ENCODE measurements around the gene AIRE. TPM values are rescaled to one million over a fixed set of nuclear protein-coding genes. Genes with fewer than 3 reads are reported as not detected.

Gene AIRE
- total RNA-seq, 1 experiment from 2014 or later: 0.09 TPM

DNA sequence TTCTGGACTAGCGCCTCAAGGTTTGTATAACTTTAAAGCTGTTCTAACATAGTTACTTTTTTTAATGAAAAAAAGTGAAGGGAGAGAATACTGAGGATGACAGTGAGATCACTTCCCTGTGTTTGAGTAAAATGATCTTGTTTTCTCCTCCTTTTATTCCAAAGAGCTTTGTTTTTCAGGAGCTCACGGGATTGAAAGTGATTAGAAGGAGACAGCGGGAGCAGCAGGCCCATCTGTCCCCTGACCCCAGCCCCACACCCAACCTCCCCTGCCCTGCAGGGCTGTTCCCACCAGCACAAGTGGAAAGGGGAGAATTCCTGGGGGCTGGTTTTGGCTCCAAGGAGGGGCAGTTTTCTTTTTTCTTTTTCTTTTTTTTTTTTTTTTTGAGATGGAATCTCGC is 21.9 kb upstream of the AIRE start:
- Mint-ChIP-seq H3K27me3 (ENCODE audit: low read depth) (no peaks in the 10 kb centered on the region), H3K9me3 (no peaks in the 10 kb centered on the region), H3K27ac (no peak overlapping the region), H3K4me3 (no peak overlapping the region), H3K36me3 (no peaks in the 10 kb centered on the region), H3K4me1 (peaks cover 4% of the 10 kb centered on the region)
- no peak for TF ChIP-seq ZNF121 (CRISPR knock-in tag; IDR thresholded peaks at IDR 0.05)
- TF ChIP-seq ZBTB21 (CRISPR knock-in tag; IDR thresholded peaks at IDR 0.05; ENCODE audit: borderline replicate concordance): no peak
- TF ChIP-seq, protein P1, sequence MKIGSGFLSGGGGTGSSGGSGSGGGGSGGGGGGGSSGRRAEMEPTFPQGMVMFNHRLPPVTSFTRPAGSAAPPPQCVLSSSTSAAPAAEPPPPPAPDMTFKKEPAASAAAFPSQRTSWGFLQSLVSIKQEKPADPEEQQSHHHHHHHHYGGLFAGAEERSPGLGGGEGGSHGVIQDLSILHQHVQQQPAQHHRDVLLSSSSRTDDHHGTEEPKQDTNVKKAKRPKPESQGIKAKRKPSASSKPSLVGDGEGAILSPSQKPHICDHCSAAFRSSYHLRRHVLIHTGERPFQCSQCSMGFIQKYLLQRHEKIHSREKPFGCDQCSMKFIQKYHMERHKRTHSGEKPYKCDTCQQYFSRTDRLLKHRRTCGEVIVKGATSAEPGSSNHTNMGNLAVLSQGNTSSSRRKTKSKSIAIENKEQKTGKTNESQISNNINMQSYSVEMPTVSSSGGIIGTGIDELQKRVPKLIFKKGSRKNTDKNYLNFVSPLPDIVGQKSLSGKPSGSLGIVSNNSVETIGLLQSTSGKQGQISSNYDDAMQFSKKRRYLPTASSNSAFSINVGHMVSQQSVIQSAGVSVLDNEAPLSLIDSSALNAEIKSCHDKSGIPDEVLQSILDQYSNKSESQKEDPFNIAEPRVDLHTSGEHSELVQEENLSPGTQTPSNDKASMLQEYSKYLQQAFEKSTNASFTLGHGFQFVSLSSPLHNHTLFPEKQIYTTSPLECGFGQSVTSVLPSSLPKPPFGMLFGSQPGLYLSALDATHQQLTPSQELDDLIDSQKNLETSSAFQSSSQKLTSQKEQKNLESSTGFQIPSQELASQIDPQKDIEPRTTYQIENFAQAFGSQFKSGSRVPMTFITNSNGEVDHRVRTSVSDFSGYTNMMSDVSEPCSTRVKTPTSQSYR (CRISPR knock-in tag; IDR thresholded peaks at IDR 0.05): no peak
- TF ChIP-seq KAT7 (CRISPR knock-in tag; IDR thresholded peaks at IDR 0.05; ENCODE audit: borderline replicate concordance): no peak
- no peak for TF ChIP-seq FOXK1 (CRISPR knock-in tag; IDR thresholded peaks at IDR 0.05)
- TF ChIP-seq NR3C1 (CRISPR knock-in tag; conservative IDR thresholded peaks at IDR 0.05; ENCODE audit: low read depth): no peak
- no peak for TF ChIP-seq HMGA2 (CRISPR knock-in tag; IDR thresholded peaks at IDR 0.05)
- TF ChIP-seq TCF7 (CRISPR knock-in tag; IDR thresholded peaks at IDR 0.05; ENCODE audit: low read depth): no peak
- TF ChIP-seq, protein P2, sequence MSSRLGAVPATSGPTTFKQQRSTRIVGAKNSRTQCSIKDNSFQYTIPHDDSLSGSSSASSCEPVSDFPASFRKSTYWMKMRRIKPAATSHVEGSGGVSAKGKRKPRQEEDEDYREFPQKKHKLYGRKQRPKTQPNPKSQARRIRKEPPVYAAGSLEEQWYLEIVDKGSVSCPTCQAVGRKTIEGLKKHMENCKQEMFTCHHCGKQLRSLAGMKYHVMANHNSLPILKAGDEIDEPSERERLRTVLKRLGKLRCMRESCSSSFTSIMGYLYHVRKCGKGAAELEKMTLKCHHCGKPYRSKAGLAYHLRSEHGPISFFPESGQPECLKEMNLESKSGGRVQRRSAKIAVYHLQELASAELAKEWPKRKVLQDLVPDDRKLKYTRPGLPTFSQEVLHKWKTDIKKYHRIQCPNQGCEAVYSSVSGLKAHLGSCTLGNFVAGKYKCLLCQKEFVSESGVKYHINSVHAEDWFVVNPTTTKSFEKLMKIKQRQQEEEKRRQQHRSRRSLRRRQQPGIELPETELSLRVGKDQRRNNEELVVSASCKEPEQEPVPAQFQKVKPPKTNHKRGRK (CRISPR knock-in tag; IDR thresholded peaks at IDR 0.05; ENCODE audit: borderline replicate concordance): no peak
- TF ChIP-seq, protein P3, sequence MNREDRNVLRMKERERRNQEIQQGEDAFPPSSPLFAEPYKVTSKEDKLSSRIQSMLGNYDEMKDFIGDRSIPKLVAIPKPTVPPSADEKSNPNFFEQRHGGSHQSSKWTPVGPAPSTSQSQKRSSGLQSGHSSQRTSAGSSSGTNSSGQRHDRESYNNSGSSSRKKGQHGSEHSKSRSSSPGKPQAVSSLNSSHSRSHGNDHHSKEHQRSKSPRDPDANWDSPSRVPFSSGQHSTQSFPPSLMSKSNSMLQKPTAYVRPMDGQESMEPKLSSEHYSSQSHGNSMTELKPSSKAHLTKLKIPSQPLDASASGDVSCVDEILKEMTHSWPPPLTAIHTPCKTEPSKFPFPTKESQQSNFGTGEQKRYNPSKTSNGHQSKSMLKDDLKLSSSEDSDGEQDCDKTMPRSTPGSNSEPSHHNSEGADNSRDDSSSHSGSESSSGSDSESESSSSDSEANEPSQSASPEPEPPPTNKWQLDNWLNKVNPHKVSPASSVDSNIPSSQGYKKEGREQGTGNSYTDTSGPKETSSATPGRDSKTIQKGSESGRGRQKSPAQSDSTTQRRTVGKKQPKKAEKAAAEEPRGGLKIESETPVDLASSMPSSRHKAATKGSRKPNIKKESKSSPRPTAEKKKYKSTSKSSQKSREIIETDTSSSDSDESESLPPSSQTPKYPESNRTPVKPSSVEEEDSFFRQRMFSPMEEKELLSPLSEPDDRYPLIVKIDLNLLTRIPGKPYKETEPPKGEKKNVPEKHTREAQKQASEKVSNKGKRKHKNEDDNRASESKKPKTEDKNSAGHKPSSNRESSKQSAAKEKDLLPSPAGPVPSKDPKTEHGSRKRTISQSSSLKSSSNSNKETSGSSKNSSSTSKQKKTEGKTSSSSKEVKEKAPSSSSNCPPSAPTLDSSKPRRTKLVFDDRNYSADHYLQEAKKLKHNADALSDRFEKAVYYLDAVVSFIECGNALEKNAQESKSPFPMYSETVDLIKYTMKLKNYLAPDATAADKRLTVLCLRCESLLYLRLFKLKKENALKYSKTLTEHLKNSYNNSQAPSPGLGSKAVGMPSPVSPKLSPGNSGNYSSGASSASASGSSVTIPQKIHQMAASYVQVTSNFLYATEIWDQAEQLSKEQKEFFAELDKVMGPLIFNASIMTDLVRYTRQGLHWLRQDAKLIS (CRISPR knock-in tag; IDR thresholded peaks at IDR 0.05; ENCODE audit: borderline replicate concordance): no peak
- no peak for TF ChIP-seq NR2C2 (CRISPR knock-in tag; IDR thresholded peaks at IDR 0.05)
- no peak for TF ChIP-seq ATF1 (CRISPR knock-in tag; IDR thresholded peaks at IDR 0.05)
- TF ChIP-seq ZNF219 (CRISPR knock-in tag; IDR thresholded peaks at IDR 0.05; ENCODE audit: borderline replicate concordance): no peak
- TF ChIP-seq, protein P4, sequence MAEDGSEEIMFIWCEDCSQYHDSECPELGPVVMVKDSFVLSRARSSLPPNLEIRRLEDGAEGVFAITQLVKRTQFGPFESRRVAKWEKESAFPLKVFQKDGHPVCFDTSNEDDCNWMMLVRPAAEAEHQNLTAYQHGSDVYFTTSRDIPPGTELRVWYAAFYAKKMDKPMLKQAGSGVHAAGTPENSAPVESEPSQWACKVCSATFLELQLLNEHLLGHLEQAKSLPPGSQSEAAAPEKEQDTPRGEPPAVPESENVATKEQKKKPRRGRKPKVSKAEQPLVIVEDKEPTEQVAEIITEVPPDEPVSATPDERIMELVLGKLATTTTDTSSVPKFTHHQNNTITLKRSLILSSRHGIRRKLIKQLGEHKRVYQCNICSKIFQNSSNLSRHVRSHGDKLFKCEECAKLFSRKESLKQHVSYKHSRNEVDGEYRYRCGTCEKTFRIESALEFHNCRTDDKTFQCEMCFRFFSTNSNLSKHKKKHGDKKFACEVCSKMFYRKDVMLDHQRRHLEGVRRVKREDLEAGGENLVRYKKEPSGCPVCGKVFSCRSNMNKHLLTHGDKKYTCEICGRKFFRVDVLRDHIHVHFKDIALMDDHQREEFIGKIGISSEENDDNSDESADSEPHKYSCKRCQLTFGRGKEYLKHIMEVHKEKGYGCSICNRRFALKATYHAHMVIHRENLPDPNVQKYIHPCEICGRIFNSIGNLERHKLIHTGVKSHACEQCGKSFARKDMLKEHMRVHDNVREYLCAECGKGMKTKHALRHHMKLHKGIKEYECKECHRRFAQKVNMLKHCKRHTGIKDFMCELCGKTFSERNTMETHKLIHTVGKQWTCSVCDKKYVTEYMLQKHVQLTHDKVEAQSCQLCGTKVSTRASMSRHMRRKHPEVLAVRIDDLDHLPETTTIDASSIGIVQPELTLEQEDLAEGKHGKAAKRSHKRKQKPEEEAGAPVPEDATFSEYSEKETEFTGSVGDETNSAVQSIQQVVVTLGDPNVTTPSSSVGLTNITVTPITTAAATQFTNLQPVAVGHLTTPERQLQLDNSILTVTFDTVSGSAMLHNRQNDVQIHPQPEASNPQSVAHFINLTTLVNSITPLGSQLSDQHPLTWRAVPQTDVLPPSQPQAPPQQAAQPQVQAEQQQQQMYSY (CRISPR knock-in tag; IDR thresholded peaks at IDR 0.05): no peak
- no peak for TF ChIP-seq TEAD4 (CRISPR knock-in tag; IDR thresholded peaks at IDR 0.05)
- no peak for TF ChIP-seq GRHL2 (CRISPR knock-in tag; IDR thresholded peaks at IDR 0.05; ENCODE audit: insufficient replicate concordance, severe bottlenecking)
- ChIA-PET POLR2A (interaction anchor here (0.7 kb wide), 1 partner anchor 323 kb away, joined by 4 read pairs; no protein-coding TSS in a partner anchor), CTCF (interaction anchor here (0.6 to 1.7 kb wide), 3 partner anchors 34 to 395 kb away, joined by 3 to 8 read pairs (median 4); no protein-coding TSS in a partner anchor)
- ATAC-seq: no peak; the same call in 1 of the 2 replicates
- no peak for DNase-seq (ENCODE audit: low spot score)
